ENCODE results near the gene ACTN3. TPM values are rescaled to one million over a fixed set of nuclear protein-coding genes. Genes with fewer than 3 reads are reported as not detected.

Gene ACTN3
- total RNA-seq, 1 experiment from 2014 or later: not detected

GRCh38 chr11:66570079-66570849 lies 23.6 kb downstream of the ACTN3 start:
- CTCF ChIA-PET: no interaction called here
- no peak for ATAC-seq
- no peaks in the 10 kb centered on the region for H3K9me3 ChIP-seq (ENCODE audit: low read length)
- no peaks in the 10 kb centered on the region for H3F3A ChIP-seq (ENCODE audit: low read length, unreplicated experiment)
- H3K9me2 ChIP-seq (replicated peaks; ENCODE audit: low read length): no peaks in the 10 kb centered on the region
- TF ChIP-seq CTCF (conservative IDR thresholded peaks at IDR 0.05; ENCODE audit: low read depth, low read length): no peak
- TF ChIP-seq EZH2phosphoT487 (IDR thresholded peaks at IDR 0.05; ENCODE audit: borderline replicate concordance, low read length): no peak
- no peak for TF ChIP-seq EZH2 (IDR thresholded peaks at IDR 0.05; ENCODE audit: low read length, unreplicated experiment)
- DNase-seq: no peak
- H2AFZ ChIP-seq (ENCODE audit: low read length): no peak overlapping the region
- H3K36me3 ChIP-seq (ENCODE audit: low read depth, low read length): no peaks in the 10 kb centered on the region
- peaks cover 6% of the 10 kb centered on the region; the same call in 1 of the 2 replicates for H3K4me1 ChIP-seq (ENCODE audit: insufficient read depth, low read length)
- H3K27ac ChIP-seq (ENCODE audit: low read length): no peak overlapping the region
- H3K4me3 ChIP-seq (ENCODE audit: low read length): no peak overlapping the region
- intact Hi-C loops (cut with micrococcal nuclease): no loop called here
- no peaks in the 10 kb centered on the region for H3K27me3 ChIP-seq (ENCODE audit: low read length)
- POLR2A ChIA-PET (ENCODE audit: unreplicated experiment): no interaction called here
- BruUV-seq (replicated peaks): no TSS peak
- no peaks in the 10 kb centered on the region for H3K79me2 ChIP-seq (ENCODE audit: low read length)
- H3K4me2 ChIP-seq (ENCODE audit: low read length): no peak overlapping the region
- no peaks in the 10 kb centered on the region for H4K20me1 ChIP-seq (ENCODE audit: low read length)
- no peak overlapping the region for H3K9ac ChIP-seq (ENCODE audit: low read length)

DNA sequence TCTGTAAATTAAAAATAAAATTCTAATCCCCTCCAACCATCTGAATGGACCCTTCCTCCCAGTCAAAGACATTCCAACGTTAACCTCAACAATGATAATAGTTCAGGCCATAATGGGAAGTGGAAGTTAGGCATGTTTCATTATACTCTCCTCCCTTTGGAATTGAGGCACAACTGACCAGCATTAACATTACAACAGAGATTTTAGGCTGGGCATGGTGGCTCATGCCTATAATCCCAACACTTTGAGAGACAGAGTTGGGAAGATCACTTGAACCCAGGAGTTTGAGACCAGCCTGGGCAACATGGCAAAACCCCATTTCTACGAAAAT lies 24.1 kb downstream of the ACTN3 start:
- no peaks in the 10 kb centered on the region for H3K36me3 ChIP-seq (ENCODE audit: low read depth, low read length)
- peaks cover 6% of the 10 kb centered on the region; the same call in 1 of the 2 replicates for H3K4me1 ChIP-seq (ENCODE audit: insufficient read depth, low read length)
- ATAC-seq (no peak), DNase-seq (no peak)
- intact Hi-C loops (cut with micrococcal nuclease): no loop called here
- H3K9me3 ChIP-seq (ENCODE audit: low read length): no peaks in the 10 kb centered on the region
- H3K79me2 ChIP-seq (ENCODE audit: low read length): no peaks in the 10 kb centered on the region
- H2AFZ ChIP-seq (ENCODE audit: low read length): no peak overlapping the region
- no peak overlapping the region for H3K9ac ChIP-seq (ENCODE audit: low read length)
- no peaks in the 10 kb centered on the region for H4K20me1 ChIP-seq (ENCODE audit: low read length)
- ChIA-PET CTCF (no interaction called here), POLR2A (ENCODE audit: unreplicated experiment) (no interaction called here)
- BruUV-seq (replicated peaks): no TSS peak
- TF ChIP-seq EZH2phosphoT487 (IDR thresholded peaks at IDR 0.05; ENCODE audit: borderline replicate concordance, low read length) (no peak), EZH2 (IDR thresholded peaks at IDR 0.05; ENCODE audit: low read length, unreplicated experiment) (no peak), CTCF (conservative IDR thresholded peaks at IDR 0.05; ENCODE audit: low read depth, low read length) (no peak)
- H3K27ac ChIP-seq (ENCODE audit: low read length): no peak overlapping the region
- H3K27me3 ChIP-seq (ENCODE audit: low read length): no peaks in the 10 kb centered on the region
- H3K4me2 ChIP-seq (ENCODE audit: low read length): no peak overlapping the region
- no peak overlapping the region for H3K4me3 ChIP-seq (ENCODE audit: low read length)
- H3K9me2 ChIP-seq (replicated peaks; ENCODE audit: low read length): no peaks in the 10 kb centered on the region
- H3F3A ChIP-seq (ENCODE audit: low read length, unreplicated experiment): no peaks in the 10 kb centered on the region

DNA sequence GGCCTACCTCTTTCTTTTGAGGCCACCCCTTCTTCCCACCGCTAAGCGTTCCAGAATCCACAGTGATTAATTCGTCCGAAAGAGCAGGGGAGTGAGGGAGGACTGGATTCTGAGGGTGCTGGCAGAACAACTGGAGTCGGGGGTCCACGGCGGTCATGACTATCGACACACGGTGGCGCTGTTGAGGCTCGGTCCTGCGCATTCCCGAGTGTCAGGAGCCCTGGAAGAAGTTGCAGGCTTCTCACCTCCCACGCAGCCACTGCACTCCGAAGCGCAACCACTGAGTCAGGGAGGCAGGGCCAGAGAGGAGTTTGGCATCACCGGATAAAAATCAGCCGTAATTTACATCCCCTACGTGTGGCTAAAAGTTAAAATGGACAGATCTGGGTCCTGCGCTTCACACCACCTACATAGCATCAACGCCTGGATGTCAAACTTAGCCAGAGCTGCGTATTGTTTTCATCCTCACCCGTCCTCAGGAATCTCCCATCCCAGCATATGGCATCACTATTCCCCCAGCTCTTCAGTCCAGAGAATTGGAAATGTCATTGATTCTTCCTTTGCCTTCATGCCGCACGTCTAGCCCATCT lies 32.4 kb downstream of the ACTN3 start:
- Histone ChIP-seq H3F3A (ENCODE audit: low read length, unreplicated experiment) (no peaks in the 10 kb centered on the region), H4K20me1 (ENCODE audit: low read length) (no peaks in the 10 kb centered on the region), H3K4me2 (ENCODE audit: low read length) (peak overlapping the region; percentile 7; the same call in 1 of the 2 replicates), H3K36me3 (ENCODE audit: low read depth, low read length) (no peaks in the 10 kb centered on the region), H3K79me2 (ENCODE audit: low read length) (no peaks in the 10 kb centered on the region), H3K4me1 (ENCODE audit: insufficient read depth, low read length) (no peaks in the 10 kb centered on the region), H3K9me3 (ENCODE audit: low read length) (peaks cover 7% of the 10 kb centered on the region; the same call in 1 of the 2 replicates), H3K27ac (ENCODE audit: low read length) (no peak overlapping the region), H3K9ac (ENCODE audit: low read length) (no peak overlapping the region), H3K9me2 (replicated peaks; ENCODE audit: low read length) (no peaks in the 10 kb centered on the region), H3K4me3 (ENCODE audit: low read length) (no peak overlapping the region), H3K27me3 (ENCODE audit: low read length) (no peaks in the 10 kb centered on the region), H2AFZ (ENCODE audit: low read length) (peak overlapping the region; percentile 50; the same call in 1 of the 2 replicates)
- ChIA-PET CTCF (interaction anchor here (0.7 kb wide), 1 partner anchor 28 kb away, joined by 5 read pairs; no protein-coding TSS in a partner anchor), POLR2A (ENCODE audit: unreplicated experiment) (no interaction called here)
- ATAC-seq: peak; percentile 82
- intact Hi-C loops (cut with micrococcal nuclease): loop anchor here (2.0 kb wide), 1 partner anchor 100 kb away; no protein-coding TSS in a partner anchor
- TF ChIP-seq CTCF (conservative IDR thresholded peaks at IDR 0.05; ENCODE audit: low read depth, low read length) (peak; percentile 90), EZH2 (IDR thresholded peaks at IDR 0.05; ENCODE audit: low read length, unreplicated experiment) (no peak), EZH2phosphoT487 (IDR thresholded peaks at IDR 0.05; ENCODE audit: borderline replicate concordance, low read length) (no peak)
- no TSS peak for BruUV-seq (replicated peaks)
- DNase-seq: peak; percentile 74

Data from PC-3 (cell line).